ENCODE measurements around the gene STAT3. TPM values are rescaled to one million over a fixed set of nuclear protein-coding genes. Genes with fewer than 3 reads are reported as not detected.

STAT3 gene
- total and polyA plus RNA-seq, 2 of the 13 experiments (the other 11 are each of a cell fraction or from before 2014, with no cell fraction given) = 61.8 to 62.4 TPM

DNA sequence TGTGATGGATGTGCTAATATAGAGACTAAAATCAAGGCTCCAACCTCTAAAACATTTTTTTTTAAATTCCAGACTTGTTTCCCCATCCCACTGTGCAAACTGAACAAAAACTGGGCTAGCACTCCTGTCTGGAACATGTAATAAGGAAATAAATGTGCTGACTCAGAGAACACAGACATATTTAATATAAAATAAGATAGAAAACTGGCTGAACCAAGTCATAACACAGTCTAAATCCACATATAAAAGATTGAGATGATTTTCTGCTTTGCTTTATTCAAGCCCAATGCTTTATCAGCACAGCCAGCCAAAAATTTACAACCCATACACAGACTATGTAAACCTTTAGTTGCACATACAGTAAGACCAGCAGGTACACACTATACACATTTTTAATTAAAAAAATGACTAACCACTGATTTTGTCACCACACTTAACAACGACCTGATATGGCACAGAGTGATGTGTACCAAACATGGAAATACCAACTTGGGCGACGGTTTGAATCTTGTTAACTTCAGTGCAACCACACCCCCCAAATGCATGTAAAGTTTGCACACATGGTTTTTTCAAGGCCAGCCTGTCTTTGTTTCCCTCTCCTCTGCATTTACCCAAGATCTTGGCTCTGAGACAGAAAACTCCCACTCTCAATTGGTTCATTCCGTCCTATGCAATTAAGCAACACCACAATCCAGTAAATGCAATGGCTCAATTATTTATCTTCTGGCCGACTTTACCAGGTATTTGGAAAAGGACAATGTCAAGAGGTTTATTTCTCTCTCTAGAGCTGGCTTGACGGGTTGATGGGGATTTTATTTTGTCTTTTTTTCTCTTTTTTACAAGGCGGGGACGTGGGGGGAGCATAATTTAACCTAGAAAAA, 1.2 kb downstream of the STAT3 start (continued):
- TF ChIP-seq, protein P1, sequence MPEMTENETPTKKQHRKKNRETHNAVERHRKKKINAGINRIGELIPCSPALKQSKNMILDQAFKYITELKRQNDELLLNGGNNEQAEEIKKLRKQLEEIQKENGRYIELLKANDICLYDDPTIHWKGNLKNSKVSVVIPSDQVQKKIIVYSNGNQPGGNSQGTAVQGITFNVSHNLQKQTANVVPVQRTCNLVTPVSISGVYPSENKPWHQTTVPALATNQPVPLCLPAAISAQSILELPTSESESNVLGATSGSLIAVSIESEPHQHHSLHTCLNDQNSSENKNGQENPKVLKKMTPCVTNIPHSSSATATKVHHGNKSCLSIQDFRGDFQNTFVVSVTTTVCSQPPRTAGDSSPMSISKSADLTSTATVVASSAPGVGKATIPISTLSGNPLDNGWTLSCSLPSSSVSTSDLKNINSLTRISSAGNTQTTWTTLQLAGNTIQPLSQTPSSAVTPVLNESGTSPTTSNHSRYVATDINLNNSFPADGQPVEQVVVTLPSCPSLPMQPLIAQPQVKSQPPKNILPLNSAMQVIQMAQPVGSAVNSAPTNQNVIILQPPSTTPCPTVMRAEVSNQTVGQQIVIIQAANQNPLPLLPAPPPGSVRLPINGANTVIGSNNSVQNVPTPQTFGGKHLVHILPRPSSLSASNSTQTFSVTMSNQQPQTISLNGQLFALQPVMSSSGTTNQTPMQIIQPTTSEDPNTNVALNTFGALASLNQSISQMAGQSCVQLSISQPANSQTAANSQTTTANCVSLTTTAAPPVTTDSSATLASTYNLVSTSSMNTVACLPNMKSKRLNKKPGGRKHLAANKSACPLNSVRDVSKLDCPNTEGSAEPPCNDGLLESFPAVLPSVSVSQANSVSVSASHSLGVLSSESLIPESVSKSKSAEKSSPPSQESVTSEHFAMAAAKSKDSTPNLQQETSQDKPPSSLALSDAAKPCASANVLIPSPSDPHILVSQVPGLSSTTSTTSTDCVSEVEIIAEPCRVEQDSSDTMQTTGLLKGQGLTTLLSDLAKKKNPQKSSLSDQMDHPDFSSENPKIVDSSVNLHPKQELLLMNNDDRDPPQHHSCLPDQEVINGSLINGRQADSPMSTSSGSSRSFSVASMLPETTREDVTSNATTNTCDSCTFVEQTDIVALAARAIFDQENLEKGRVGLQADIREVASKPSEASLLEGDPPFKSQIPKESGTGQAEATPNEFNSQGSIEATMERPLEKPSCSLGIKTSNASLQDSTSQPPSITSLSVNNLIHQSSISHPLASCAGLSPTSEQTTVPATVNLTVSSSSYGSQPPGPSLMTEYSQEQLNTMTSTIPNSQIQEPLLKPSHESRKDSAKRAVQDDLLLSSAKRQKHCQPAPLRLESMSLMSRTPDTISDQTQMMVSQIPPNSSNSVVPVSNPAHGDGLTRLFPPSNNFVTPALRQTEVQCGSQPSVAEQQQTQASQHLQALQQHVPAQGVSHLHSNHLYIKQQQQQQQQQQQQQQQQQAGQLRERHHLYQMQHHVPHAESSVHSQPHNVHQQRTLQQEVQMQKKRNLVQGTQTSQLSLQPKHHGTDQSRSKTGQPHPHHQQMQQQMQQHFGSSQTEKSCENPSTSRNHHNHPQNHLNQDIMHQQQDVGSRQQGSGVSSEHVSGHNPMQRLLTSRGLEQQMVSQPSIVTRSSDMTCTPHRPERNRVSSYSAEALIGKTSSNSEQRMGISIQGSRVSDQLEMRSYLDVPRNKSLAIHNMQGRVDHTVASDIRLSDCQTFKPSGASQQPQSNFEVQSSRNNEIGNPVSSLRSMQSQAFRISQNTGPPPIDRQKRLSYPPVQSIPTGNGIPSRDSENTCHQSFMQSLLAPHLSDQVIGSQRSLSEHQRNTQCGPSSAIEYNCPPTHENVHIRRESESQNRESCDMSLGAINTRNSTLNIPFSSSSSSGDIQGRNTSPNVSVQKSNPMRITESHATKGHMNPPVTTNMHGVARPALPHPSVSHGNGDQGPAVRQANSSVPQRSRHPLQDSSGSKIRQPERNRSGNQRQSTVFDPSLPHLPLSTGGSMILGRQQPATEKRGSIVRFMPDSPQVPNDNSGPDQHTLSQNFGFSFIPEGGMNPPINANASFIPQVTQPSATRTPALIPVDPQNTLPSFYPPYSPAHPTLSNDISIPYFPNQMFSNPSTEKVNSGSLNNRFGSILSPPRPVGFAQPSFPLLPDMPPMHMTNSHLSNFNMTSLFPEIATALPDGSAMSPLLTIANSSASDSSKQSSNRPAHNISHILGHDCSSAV (CRISPR knock-in tag; IDR thresholded peaks at IDR 0.05; ENCODE audit: borderline replicate concordance) = no peak
- TF ChIP-seq ZNF577 (CRISPR knock-in tag; IDR thresholded peaks at IDR 0.05; ENCODE audit: borderline replicate concordance, low read depth) (no peak), ZNF746 (CRISPR knock-in tag; IDR thresholded peaks at IDR 0.05) (no peak), PRMT3 (CRISPR knock-in tag; IDR thresholded peaks at IDR 0.05; ENCODE audit: borderline replicate concordance, low read depth) (no peak), RNF2 (conservative IDR thresholded peaks at IDR 0.05; ENCODE audit: low read depth) (no peak), REXO4 (CRISPR knock-in tag; IDR thresholded peaks at IDR 0.05; ENCODE audit: borderline replicate concordance) (no peak)
- TF ChIP-seq, protein P2, sequence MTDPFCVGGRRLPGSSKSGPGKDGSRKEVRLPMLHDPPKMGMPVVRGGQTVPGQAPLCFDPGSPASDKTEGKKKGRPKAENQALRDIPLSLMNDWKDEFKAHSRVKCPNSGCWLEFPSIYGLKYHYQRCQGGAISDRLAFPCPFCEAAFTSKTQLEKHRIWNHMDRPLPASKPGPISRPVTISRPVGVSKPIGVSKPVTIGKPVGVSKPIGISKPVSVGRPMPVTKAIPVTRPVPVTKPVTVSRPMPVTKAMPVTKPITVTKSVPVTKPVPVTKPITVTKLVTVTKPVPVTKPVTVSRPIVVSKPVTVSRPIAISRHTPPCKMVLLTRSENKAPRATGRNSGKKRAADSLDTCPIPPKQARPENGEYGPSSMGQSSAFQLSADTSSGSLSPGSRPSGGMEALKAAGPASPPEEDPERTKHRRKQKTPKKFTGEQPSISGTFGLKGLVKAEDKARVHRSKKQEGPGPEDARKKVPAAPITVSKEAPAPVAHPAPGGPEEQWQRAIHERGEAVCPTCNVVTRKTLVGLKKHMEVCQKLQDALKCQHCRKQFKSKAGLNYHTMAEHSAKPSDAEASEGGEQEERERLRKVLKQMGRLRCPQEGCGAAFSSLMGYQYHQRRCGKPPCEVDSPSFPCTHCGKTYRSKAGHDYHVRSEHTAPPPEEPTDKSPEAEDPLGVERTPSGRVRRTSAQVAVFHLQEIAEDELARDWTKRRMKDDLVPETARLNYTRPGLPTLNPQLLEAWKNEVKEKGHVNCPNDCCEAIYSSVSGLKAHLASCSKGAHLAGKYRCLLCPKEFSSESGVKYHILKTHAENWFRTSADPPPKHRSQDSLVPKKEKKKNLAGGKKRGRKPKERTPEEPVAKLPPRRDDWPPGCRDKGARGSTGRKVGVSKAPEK (CRISPR knock-in tag; IDR thresholded peaks at IDR 0.05; ENCODE audit: borderline replicate concordance) = no peak
- TF ChIP-seq, protein P3, sequence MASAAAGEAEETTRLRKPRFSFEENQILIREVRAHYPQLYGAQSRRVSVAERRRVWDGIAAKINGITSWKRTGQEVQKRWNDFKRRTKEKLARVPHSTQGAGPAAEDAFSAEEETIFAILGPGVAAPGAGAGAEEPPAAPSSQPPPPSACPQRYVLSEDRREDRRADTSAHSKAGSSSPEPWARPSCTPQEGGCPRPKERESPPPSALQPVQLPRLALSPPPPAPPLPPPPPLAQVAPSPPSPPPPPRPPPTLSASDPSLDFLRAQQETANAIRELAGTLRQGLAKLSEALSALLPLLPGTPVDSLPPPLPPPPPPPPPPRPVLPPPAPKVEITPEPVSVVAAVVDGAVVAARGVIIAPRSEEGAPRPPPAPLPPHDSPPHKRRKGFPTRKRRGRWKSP (CRISPR knock-in tag; IDR thresholded peaks at IDR 0.05) = peak; percentile 71; the same call in 1 of the 2 replicates
- TF ChIP-seq, protein P4, sequence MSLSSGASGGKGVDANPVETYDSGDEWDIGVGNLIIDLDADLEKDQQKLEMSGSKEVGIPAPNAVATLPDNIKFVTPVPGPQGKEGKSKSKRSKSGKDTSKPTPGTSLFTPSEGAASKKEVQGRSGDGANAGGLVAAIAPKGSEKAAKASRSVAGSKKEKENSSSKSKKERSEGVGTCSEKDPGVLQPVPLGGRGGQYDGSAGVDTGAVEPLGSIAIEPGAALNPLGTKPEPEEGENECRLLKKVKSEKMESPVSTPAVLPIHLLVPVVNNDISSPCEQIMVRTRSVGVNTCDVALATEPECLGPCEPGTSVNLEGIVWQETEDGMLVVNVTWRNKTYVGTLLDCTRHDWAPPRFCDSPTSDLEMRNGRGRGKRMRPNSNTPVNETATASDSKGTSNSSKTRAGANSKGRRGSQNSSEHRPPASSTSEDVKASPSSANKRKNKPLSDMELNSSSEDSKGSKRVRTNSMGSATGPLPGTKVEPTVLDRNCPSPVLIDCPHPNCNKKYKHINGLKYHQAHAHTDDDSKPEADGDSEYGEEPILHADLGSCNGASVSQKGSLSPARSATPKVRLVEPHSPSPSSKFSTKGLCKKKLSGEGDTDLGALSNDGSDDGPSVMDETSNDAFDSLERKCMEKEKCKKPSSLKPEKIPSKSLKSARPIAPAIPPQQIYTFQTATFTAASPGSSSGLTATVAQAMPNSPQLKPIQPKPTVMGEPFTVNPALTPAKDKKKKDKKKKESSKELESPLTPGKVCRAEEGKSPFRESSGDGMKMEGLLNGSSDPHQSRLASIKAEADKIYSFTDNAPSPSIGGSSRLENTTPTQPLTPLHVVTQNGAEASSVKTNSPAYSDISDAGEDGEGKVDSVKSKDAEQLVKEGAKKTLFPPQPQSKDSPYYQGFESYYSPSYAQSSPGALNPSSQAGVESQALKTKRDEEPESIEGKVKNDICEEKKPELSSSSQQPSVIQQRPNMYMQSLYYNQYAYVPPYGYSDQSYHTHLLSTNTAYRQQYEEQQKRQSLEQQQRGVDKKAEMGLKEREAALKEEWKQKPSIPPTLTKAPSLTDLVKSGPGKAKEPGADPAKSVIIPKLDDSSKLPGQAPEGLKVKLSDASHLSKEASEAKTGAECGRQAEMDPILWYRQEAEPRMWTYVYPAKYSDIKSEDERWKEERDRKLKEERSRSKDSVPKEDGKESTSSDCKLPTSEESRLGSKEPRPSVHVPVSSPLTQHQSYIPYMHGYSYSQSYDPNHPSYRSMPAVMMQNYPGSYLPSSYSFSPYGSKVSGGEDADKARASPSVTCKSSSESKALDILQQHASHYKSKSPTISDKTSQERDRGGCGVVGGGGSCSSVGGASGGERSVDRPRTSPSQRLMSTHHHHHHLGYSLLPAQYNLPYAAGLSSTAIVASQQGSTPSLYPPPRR (CRISPR knock-in tag; IDR thresholded peaks at IDR 0.05; ENCODE audit: borderline replicate concordance) = no peak
